ENCODE measurements around the gene EDDM3A.

DNA sequence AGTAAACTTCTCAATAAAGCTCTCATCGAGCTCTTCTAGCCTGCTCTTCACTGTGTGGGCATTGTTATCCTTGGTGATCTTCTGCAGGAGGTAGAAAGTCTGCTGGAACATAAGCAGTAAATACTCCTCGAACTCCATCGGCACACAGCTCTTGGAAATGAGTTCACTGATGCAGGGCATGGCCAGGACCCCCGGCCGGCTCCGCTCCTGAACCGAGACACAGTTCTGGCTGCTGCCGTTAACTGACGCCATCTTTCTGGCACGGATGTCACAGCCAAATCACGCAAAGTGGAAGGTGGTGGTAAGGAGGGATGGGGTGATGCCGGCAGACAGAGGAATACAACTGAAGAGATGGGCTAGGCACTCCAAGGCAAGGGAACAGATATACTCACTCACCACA is 23.7 kb upstream of the EDDM3A start:
- TF ChIP-seq ZBTB8A (tag by site-specific recombination; IDR thresholded peaks at IDR 0.05) (no peak), TCF7L2 (IDR thresholded peaks at IDR 0.05; ENCODE audit: borderline replicate concordance, low read depth, low read length) (no peak), ZNF548 (tag by site-specific recombination; IDR thresholded peaks at IDR 0.05) (no peak), ZNF24 (tag by site-specific recombination; IDR thresholded peaks at IDR 0.05) (no peak), ZNF423 (tag by site-specific recombination; IDR thresholded peaks at IDR 0.05) (no peak), ZNF776 (tag by site-specific recombination; IDR thresholded peaks at IDR 0.05; ENCODE audit: borderline replicate concordance) (no peak), ZNF529 (tag by site-specific recombination; IDR thresholded peaks at IDR 0.05; ENCODE audit: insufficient replicate concordance) (no peak), ZNF785 (tag by site-specific recombination; IDR thresholded peaks at IDR 0.05) (no peak), ZNF280D (tag by site-specific recombination; IDR thresholded peaks at IDR 0.05) (no peak), SETDB1 (IDR thresholded peaks at IDR 0.05; ENCODE audit: insufficient read length, low read length) (no peak)
- TF ChIP-seq, protein P1, sequence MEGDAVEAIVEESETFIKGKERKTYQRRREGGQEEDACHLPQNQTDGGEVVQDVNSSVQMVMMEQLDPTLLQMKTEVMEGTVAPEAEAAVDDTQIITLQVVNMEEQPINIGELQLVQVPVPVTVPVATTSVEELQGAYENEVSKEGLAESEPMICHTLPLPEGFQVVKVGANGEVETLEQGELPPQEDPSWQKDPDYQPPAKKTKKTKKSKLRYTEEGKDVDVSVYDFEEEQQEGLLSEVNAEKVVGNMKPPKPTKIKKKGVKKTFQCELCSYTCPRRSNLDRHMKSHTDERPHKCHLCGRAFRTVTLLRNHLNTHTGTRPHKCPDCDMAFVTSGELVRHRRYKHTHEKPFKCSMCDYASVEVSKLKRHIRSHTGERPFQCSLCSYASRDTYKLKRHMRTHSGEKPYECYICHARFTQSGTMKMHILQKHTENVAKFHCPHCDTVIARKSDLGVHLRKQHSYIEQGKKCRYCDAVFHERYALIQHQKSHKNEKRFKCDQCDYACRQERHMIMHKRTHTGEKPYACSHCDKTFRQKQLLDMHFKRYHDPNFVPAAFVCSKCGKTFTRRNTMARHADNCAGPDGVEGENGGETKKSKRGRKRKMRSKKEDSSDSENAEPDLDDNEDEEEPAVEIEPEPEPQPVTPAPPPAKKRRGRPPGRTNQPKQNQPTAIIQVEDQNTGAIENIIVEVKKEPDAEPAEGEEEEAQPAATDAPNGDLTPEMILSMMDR (tag by site-specific recombination; IDR thresholded peaks at IDR 0.05), result no peak
- TF ChIP-seq, protein P2, sequence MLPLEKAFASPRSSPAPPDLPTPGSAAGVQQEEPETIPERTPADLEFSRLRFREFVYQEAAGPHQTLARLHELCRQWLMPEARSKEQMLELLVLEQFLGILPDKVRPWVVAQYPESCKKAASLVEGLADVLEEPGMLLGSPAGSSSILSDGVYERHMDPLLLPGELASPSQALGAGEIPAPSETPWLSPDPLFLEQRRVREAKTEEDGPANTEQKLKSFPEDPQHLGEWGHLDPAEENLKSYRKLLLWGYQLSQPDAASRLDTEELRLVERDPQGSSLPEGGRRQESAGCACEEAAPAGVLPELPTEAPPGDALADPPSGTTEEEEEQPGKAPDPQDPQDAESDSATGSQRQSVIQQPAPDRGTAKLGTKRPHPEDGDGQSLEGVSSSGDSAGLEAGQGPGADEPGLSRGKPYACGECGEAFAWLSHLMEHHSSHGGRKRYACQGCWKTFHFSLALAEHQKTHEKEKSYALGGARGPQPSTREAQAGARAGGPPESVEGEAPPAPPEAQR (tag by site-specific recombination; IDR thresholded peaks at IDR 0.05), result no peak
- TF ChIP-seq, protein P3, sequence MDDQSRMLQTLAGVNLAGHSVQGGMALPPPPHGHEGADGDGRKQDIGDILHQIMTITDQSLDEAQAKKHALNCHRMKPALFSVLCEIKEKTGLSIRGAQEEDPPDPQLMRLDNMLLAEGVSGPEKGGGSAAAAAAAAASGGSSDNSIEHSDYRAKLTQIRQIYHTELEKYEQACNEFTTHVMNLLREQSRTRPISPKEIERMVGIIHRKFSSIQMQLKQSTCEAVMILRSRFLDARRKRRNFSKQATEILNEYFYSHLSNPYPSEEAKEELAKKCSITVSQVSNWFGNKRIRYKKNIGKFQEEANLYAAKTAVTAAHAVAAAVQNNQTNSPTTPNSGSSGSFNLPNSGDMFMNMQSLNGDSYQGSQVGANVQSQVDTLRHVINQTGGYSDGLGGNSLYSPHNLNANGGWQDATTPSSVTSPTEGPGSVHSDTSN (CRISPR knock-in tag; IDR thresholded peaks at IDR 0.05), result no peak

All from HEK293 (cell line).